H1 (cell line): ENCODE measurements around the gene KCNQ1.

ENCODE experiments used
- CTCF ChIP-seq, 3 experiments: IDR thresholded peaks; 1 replicate in 2 of 3; 2 replicates in 1 of 3; pipeline versions ENCODE4 v1.5.1 to v1.6.1; 2011; ENCODE audit warnings: low read length in 3 of 3, mild to moderate bottlenecking in 3 of 3, inconsistent platforms in 2 of 3, low read depth in 1 of 3, moderate library complexity in 1 of 3; ENCODE audit not compliant: insufficient read depth in 1 of 3; ENCODE audit errors: control extremely low read depth in 1 of 3
- POLR2AphosphoS5 ChIP-seq: IDR thresholded peaks from 2 replicates; pipeline ENCODE4 v1.6.1; 2011; ENCODE audit warnings: low read depth, low read length
- POU5F1 ChIP-seq: IDR thresholded peaks from 2 replicates; pipeline ENCODE4 v1.6.1; 2011; ENCODE audit warnings: low read depth, mild to moderate bottlenecking, low read length, moderate library complexity
- RXRA ChIP-seq: IDR thresholded peaks from 2 replicates; pipeline ENCODE4 v1.6.1; 2011; ENCODE audit warnings: low read depth, mild to moderate bottlenecking, low read length, moderate library complexity; ENCODE audit not compliant: insufficient read depth

DNA sequence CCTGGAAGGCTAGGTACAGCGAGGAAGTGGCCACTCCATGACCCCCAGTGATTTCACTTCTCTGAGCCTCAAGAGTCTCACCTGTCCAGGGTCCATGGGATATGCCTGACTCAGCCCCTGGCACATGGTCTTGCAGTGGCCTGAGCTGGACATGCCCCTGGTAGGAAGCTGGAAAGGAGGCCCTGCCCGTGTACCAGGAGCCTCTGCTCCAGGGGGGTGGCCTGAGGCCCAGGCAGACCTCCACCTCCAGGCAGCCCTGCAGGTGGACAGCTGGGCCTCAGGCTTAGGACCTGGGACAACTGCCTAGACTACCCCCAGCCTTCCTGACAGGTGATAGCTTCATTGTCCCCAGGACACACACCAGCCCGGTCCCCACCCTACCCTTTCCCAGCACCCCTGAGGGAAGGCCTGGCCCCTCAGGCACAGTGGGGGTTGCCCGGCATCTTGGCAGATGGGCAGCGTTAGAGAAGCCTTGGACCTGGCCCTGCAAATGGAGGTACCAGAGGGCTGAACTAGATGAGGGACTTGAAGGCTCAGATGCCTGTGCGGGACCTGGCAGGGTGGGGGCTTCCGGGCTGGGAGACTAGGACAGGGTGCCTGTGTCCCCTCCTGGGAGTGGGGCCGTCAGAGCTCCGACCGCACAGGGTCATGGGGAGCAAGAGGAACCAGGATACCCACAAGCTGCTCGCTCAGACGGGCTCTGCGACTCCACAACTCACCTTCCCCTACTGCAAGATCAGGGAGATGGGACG lies 387.1 kb downstream of the KCNQ1 start:
- no peak for TF ChIP-seq POLR2AphosphoS5
- TF ChIP-seq POU5F1 = no peak
- no peak for TF ChIP-seq CTCF (IDR thresholded peaks at IDR 0.05; ENCODE audit: control extremely low read depth in 1 of 3, insufficient read depth in 1 of 3, low read depth in 1 of 3, low read length in 3 of 3)
- no peak for TF ChIP-seq RXRA
